Lower leg skin (tissue), 3 donors: ENCODE measurements around the gene IKBKG.
"Not testable (repeated sequence)": the region's sequence is repeated elsewhere in the genome, so short reads cannot be mapped to it uniquely, and the experiment has no call there.

Experiments
- POLR2A ChIP-seq, 2 donors: fragments of 450-650 bp; IDR thresholded peaks; one replicate each; pipeline ENCODE4 v1.6.1; 2016 to 2017; ENCODE audit warnings: antibody characterized with exemption in 2 of 2, mild to moderate bottlenecking in 1 of 2, moderate library complexity in 1 of 2
- TF ChIP-seq, protein P1 (sequence below), 3 donors: fragments of 450-650 bp; IDR thresholded peaks; one replicate each; pipeline ENCODE4 v1.5.1; 2016; ENCODE audit warnings: antibody characterized with exemption in 3 of 3, mild to moderate bottlenecking in 3 of 3, moderate library complexity in 2 of 3

DNA sequence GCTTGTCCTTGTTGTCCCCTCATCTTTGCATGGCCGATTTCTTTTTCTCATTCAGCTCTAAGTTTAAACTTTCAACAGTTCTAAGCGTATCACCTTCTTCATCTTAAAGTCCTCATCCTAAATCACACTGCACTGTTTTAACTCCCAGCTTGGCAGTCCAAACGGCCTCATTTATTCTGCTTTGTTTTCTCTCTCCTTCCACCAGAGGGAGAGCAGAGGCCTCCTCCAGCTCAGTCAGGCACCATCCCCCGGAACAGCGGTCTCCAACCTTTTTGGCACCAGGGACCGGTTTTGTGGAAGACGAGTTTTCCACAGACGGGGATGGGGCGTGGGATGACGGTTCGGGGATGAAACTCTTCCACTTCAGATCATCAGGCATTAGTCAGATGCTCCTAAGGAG lies 22.9 kb downstream of the IKBKG start:
- TF ChIP-seq, protein P1, sequence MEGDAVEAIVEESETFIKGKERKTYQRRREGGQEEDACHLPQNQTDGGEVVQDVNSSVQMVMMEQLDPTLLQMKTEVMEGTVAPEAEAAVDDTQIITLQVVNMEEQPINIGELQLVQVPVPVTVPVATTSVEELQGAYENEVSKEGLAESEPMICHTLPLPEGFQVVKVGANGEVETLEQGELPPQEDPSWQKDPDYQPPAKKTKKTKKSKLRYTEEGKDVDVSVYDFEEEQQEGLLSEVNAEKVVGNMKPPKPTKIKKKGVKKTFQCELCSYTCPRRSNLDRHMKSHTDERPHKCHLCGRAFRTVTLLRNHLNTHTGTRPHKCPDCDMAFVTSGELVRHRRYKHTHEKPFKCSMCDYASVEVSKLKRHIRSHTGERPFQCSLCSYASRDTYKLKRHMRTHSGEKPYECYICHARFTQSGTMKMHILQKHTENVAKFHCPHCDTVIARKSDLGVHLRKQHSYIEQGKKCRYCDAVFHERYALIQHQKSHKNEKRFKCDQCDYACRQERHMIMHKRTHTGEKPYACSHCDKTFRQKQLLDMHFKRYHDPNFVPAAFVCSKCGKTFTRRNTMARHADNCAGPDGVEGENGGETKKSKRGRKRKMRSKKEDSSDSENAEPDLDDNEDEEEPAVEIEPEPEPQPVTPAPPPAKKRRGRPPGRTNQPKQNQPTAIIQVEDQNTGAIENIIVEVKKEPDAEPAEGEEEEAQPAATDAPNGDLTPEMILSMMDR (IDR thresholded peaks at IDR 0.05), result not testable (repeated sequence)
- not testable (repeated sequence) for TF ChIP-seq POLR2A (IDR thresholded peaks at IDR 0.05)
